ENCODE results near the gene UBFD1. TPM values are rescaled to one million over a fixed set of nuclear protein-coding genes. Genes with fewer than 3 reads are reported as not detected.
"Not testable (repeated sequence)": the region's sequence is repeated elsewhere in the genome, so short reads cannot be mapped to it uniquely, and the experiment has no call there.

UBFD1 gene
- total and polyA plus RNA-seq, 7 donors = 44.8 to 147 (median 115) TPM

DNA sequence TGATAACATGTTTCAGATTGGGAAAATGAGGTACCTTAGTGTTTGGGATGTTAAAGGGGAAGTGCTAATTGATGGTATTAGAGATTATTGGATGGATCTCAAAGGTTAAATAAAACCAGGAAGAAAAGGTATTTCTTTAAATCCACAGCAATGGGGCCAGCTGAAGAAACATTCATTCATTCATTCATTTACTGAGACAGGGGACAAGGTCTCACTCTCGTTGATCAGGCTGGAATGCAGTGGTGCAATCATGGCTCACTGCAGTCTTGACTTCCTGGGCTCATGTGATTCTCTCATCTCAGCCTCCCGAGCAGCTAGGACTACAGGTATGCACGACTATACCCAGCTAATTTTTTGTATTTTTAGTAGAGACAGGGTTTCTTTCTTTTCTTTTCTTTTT, 20.1 kb upstream of the UBFD1 start:
- H3K4me1 ChIP-seq = no peaks in the 10 kb centered on the region
- peaks cover 4 to 89% of the 10 kb centered on the region in 2 donors for H3K36me3 ChIP-seq (ENCODE audit: insufficient read depth in 1 of 2, low read depth in 1 of 2)
- no peak for DNase-seq
- TF ChIP-seq, protein P1, sequence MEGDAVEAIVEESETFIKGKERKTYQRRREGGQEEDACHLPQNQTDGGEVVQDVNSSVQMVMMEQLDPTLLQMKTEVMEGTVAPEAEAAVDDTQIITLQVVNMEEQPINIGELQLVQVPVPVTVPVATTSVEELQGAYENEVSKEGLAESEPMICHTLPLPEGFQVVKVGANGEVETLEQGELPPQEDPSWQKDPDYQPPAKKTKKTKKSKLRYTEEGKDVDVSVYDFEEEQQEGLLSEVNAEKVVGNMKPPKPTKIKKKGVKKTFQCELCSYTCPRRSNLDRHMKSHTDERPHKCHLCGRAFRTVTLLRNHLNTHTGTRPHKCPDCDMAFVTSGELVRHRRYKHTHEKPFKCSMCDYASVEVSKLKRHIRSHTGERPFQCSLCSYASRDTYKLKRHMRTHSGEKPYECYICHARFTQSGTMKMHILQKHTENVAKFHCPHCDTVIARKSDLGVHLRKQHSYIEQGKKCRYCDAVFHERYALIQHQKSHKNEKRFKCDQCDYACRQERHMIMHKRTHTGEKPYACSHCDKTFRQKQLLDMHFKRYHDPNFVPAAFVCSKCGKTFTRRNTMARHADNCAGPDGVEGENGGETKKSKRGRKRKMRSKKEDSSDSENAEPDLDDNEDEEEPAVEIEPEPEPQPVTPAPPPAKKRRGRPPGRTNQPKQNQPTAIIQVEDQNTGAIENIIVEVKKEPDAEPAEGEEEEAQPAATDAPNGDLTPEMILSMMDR (IDR thresholded peaks at IDR 0.05) = no peak
- no peaks in the 10 kb centered on the region for H3K27me3 ChIP-seq (ENCODE audit: insufficient read depth in 3 of 3, low read length in 2 of 3)
- H3K4me3 ChIP-seq = no peak overlapping the region
- no peaks in the 10 kb centered on the region for H3K9me3 ChIP-seq
- ATAC-seq = no peak
- H3K27ac ChIP-seq = no peak overlapping the region
- WGBS, 3 donors = 73 to 78% (median 76%) methylated on average over 3 of the region's 3 CpGs
- intact Hi-C loops (cut with DNase I) = no loop called here

DNA sequence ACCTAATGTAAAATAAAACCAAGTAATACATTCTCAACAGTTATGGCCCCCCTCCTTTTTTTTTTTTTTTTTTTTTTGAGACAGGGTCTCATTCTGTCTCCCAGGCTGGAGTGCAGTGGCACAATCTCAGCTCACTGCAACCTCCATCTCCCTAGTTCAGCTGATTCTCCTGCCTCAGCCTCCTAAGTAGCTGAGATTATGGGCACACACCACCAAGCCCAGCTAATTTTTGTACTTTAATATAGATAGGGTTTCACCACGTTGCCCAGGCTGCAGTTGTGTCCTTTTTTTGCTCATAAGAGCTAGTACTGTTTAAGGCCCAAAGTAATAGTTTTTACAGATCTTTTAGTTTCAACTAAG, 18.6 kb upstream of the UBFD1 start:
- no peaks in the 10 kb centered on the region for H3K9me3 ChIP-seq
- H3K36me3 ChIP-seq (ENCODE audit: insufficient read depth in 1 of 2, low read depth in 1 of 2) = peaks cover under 1 to 89% of the 10 kb centered on the region in 2 donors
- no peak for DNase-seq
- H3K27ac ChIP-seq = peak overlapping the region; percentile 30
- peak in 1 of 4 donors; percentile 7 for ATAC-seq
- TF ChIP-seq, protein P1 (IDR thresholded peaks at IDR 0.05) = no peak
- 79 to 91% (median 89%) methylated on average over 1 of the region's 1 CpG for WGBS, 3 donors
- no peak overlapping the region for H3K4me3 ChIP-seq
- no peaks in the 10 kb centered on the region for H3K27me3 ChIP-seq (ENCODE audit: insufficient read depth in 3 of 3, low read length in 2 of 3)
- intact Hi-C loops (cut with DNase I) = no loop called here
- no peaks in the 10 kb centered on the region for H3K4me1 ChIP-seq

DNA sequence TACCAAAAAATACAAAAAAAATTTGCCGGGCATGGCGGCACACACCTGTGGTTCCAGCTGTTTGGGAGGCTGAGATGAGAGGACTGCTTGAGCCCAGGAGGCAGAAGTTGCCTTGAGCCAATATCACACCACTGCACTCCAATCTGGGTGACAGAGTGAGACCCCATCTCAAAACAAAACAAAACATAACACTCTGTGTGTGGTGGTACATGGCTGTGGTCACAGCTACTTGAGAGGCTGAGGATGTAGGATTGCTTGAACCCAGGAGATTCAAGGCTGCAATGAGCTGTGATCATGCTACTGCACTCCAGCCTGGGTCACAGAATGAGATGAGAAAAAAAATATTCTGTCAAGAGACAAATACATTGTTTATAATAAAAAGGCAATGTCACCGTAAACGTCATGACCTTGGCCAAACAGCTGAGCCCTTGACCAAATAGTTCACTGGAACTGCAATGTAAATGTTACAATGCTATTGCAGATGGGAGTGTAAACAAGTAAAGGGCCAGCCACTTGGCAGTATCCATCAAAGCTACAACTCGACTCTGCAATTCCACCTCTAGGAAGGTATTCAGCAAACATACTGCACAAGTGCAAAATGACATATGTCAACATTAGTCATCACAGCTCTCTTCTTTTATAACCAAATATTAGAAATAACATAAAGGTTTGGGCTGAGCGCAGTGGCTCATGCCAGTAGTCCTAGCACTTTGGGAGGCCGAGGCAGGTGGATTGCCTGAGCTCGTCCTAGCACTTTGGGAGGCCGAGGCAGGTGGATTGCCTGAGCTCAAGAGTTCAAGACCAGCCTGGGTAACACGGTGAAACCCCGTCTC, 17.3 kb upstream of the UBFD1 start:
- 89 to 94% (median 91%) methylated on average over 11 of the region's 11 CpGs for WGBS, 3 donors
- H3K36me3 ChIP-seq (ENCODE audit: insufficient read depth in 1 of 2, low read depth in 1 of 2) = peaks cover 7 to 89% of the 10 kb centered on the region in 2 donors
- intact Hi-C loops (cut with DNase I) = no loop called here

DNA sequence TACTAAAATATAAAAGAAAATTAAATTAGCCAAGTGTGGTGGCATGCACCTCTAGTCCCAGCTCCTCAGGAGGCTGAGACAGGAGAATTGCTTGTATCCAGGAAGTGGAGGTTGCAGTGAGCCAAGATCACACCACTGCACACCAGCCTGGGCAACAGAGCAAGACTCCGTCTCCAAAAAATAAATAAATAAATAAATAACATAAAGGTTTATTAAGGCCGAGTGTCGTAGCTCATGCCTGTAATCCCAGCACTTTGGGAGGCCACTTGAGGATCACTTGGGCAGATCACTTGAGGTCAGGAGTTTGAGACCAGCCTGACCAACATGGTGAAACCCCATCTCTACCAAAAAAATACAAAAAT, 16.7 kb upstream of the UBFD1 start:
- H3K9me3 ChIP-seq; H3K27ac ChIP-seq; H3K4me1 ChIP-seq; H3K27me3 ChIP-seq (ENCODE audit: insufficient read depth in 3 of 3, low read length in 2 of 3); ATAC-seq; intact Hi-C loops (cut with DNase I); H3K4me3 ChIP-seq; DNase-seq: not testable (repeated sequence)
- H3K36me3 ChIP-seq (ENCODE audit: insufficient read depth in 1 of 2, low read depth in 1 of 2) = peaks cover 10 to 90% of the 10 kb centered on the region in 2 donors
- 95 to 97% (median 96%) methylated on average over 3 of the region's 3 CpGs for WGBS, 3 donors

More for the DNA sequence above, 17.3 kb upstream of the UBFD1 start:
- DNase-seq (no peak), ATAC-seq (no peak)
- Histone ChIP-seq H3K9me3 (no peaks in the 10 kb centered on the region), H3K4me3 (no peak overlapping the region), H3K4me1 (no peaks in the 10 kb centered on the region), H3K27ac (no peak overlapping the region), H3K27me3 (ENCODE audit: insufficient read depth in 3 of 3, low read length in 2 of 3) (no peaks in the 10 kb centered on the region)
- TF ChIP-seq, protein P1 (IDR thresholded peaks at IDR 0.05) = no peak

DNA sequence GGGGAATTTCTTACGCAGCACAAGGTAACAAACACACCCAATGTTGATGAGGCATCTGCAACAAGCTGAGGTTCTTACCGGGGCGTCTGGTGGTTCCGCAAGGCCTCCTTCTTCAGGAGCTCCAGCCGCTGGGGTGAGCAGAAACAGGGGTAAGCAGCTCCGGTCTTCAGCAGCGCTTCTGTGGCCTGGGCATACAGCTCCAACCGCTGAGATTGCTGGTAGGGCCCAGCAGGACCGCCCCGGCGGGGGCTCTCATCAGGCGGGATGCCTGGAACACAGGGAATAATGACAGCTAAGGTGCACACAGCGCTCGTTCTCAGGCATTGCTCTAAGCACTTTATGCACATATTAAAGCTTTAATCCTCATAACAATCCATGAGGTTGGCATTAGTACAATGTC, 13.1 kb upstream of the UBFD1 start:
- Histone ChIP-seq H3K36me3 (ENCODE audit: insufficient read depth in 1 of 2, low read depth in 1 of 2) (peaks cover 11 to 100% of the 10 kb centered on the region in 2 donors), H3K4me1 (no peaks in the 10 kb centered on the region), H3K9me3 (no peaks in the 10 kb centered on the region), H3K27ac (no peak overlapping the region), H3K4me3 (no peak overlapping the region), H3K27me3 (ENCODE audit: insufficient read depth in 3 of 3, low read length in 2 of 3) (no peaks in the 10 kb centered on the region)
- no peak for ATAC-seq
- TF ChIP-seq, protein P1 (IDR thresholded peaks at IDR 0.05) = no peak
- intact Hi-C loops (cut with DNase I) = no loop called here
- DNase-seq = peak in 1 of 2 donors; percentile 31
- 92 to 96% (median 95%) methylated on average over 14 of the region's 14 CpGs for WGBS, 3 donors

All from psoas muscle (tissue), 8 donors.